Mucosa of descending colon (tissue), 3 donors: Measurements from ENCODE around the gene KCNK6. TPM values are rescaled to one million over a fixed set of nuclear protein-coding genes. Genes with fewer than 3 reads are reported as not detected.
A peak's percentile ranks its signal among the peaks of the same experiment; 100 is the strongest.
"Not testable (repeated sequence)": the region's sequence is repeated elsewhere in the genome, so short reads cannot be mapped to it uniquely, and the experiment has no call there.

Experiments used
- ATAC-seq: fragments of 200-7000 bp; cut with Tn5 transposase; one replicate; pipeline ENCODE4 v1.9.1; 2020; ENCODE audit warnings: mild to moderate bottlenecking, moderate library complexity
- DNase-seq, 3 donors: peaks; one replicate each; pipeline ENCODE4 v3.0.0-alpha.2; 2020
- H3K36me3 ChIP-seq: fragments of 200-600 bp; one replicate; pipeline ENCODE4 v1.8.0; 2021; ENCODE audit warnings: low read depth, mild to moderate bottlenecking
- H3K4me1 ChIP-seq: fragments of 200-600 bp; one replicate; pipeline ENCODE4 v1.8.0; 2021; ENCODE audit warnings: low read depth, mild to moderate bottlenecking
- H3K4me3 ChIP-seq: fragments of 200-600 bp; one replicate; pipeline ENCODE4 v1.8.0; 2021; ENCODE audit warnings: mild to moderate bottlenecking
- H3K9me3 ChIP-seq: fragments of 200-600 bp; one replicate; pipeline ENCODE4 v1.8.0; 2021; ENCODE audit warnings: mild to moderate bottlenecking
- CTCF ChIP-seq: fragments of 200-600 bp; IDR thresholded peaks from one replicate; pipeline ENCODE4 v1.8.0; 2022; ENCODE audit warnings: antibody characterized with exemption, mild to moderate bottlenecking
- intact Hi-C, 2 donors: fragments of 100-400 bp; cut with DNase I in 1 of 2; cut with micrococcal nuclease in 1 of 2; formaldehyde crosslinking; loops; one replicate each; pipeline versions ENCODE4 v1.11.0 to v1.11.1; 2022; cut with DNase I, micrococcal nuclease
- total RNA-seq, 3 donors: library from RNA; stranded (reverse); fragmentation: NEBNext Ultra II Directional in 2 of 3; extraction: Animal tissue kit (Norgen Biotek cat#: 25700) in 2 of 3; gene quantifications; one replicate each; pipeline versions ENCODE4 v1.2.1 to v1.2.4, GENCODE V29; 2021 to 2023
- donor health status: DM: no; HTN: no; CAD: no; lungs with moderate emphysema.
- donor health status: DM: no; HTN: no; CAD: no.
- donor health status: DM: no; HTN: yes; CAD: no.

The KCNK6 gene
- total RNA-seq, 3 donors from 2014 or later = 24.8 to 27.8 (median 25.6) TPM

GRCh38 chr19:38336638-38337359 lies 17.2 kb downstream of the KCNK6 start:
- Histone ChIP-seq H3K4me1 (peaks cover 5% of the 10 kb centered on the region), H3K9me3 (no peaks in the 10 kb centered on the region), H3K4me3 (peak overlapping the region; percentile 34), H3K36me3 (peaks cover 6% of the 10 kb centered on the region)
- intact Hi-C loops = no loop called here
- DNase-seq (peak; percentile 98 to 99 (median 99)), ATAC-seq (peak; percentile 84)
- TF ChIP-seq CTCF = no peak

- Histone ChIP-seq H3K4me1 (peaks cover 5% of the 10 kb centered on the region), H3K9me3 (no peaks in the 10 kb centered on the region), H3K4me3 (no peak overlapping the region), H3K36me3 (peaks cover 6% of the 10 kb centered on the region)
- ATAC-seq (no peak), DNase-seq (no peak)
- intact Hi-C loops = no loop called here
- no peak for TF ChIP-seq CTCF
These were observed 17.7 kb downstream of the KCNK6 start for GRCh38 chr19:38337360-38337653.

GRCh38 chr19:38339011-38339410 lies 19.4 kb downstream of the KCNK6 start:
- ATAC-seq, DNase-seq, H3K4me1 ChIP-seq, H3K36me3 ChIP-seq, H3K4me3 ChIP-seq, intact Hi-C loops, H3K9me3 ChIP-seq: not testable (repeated sequence)

- no peak for ATAC-seq
These were observed 21.3 kb downstream of the KCNK6 start for GRCh38 chr19:38340927-38341326.

GRCh38 chr19:38346837-38347236 lies 27.2 kb downstream of the KCNK6 start:
- H3K9me3 ChIP-seq = no peaks in the 10 kb centered on the region
- ATAC-seq (no peak), DNase-seq (no peak)
- no peak overlapping the region for H3K4me3 ChIP-seq
- no peaks in the 10 kb centered on the region for H3K4me1 ChIP-seq
- intact Hi-C loops = no loop called here
- no peak for TF ChIP-seq CTCF
- H3K36me3 ChIP-seq = no peaks in the 10 kb centered on the region

More at GRCh38 chr19:38340927-38341326, 21.3 kb downstream of the KCNK6 start:
- no peak for TF ChIP-seq CTCF
- H3K4me3 ChIP-seq = no peak overlapping the region
- intact Hi-C loops = no loop called here
- DNase-seq = no peak
- H3K9me3 ChIP-seq = no peaks in the 10 kb centered on the region
- H3K36me3 ChIP-seq = peaks cover 2% of the 10 kb centered on the region
- no peaks in the 10 kb centered on the region for H3K4me1 ChIP-seq

- Histone ChIP-seq H3K4me1 (no peaks in the 10 kb centered on the region), H3K4me3 (no peak overlapping the region), H3K36me3 (no peaks in the 10 kb centered on the region), H3K9me3 (no peaks in the 10 kb centered on the region)
- ATAC-seq (no peak), DNase-seq (no peak)
- intact Hi-C loops = no loop called here
- TF ChIP-seq CTCF = no peak
These were observed 31.2 kb downstream of the KCNK6 start for GRCh38 chr19:38350883-38351282.
